NOMO-1 treated with dmso at 0.1 percent for 144 hours (cell line): ENCODE results near the gene SLC12A7.
"Not testable (repeated sequence)": the region's sequence is repeated elsewhere in the genome, so short reads cannot be mapped to it uniquely, and the experiment has no call there.

Experiments used
- DNase-seq: peaks from one replicate; lab custom pipeline; 2025; ENCODE audit not compliant: unreplicated experiment; lab: John Stamatoyannopoulos, UW

The SLC12A7 gene

DNA sequence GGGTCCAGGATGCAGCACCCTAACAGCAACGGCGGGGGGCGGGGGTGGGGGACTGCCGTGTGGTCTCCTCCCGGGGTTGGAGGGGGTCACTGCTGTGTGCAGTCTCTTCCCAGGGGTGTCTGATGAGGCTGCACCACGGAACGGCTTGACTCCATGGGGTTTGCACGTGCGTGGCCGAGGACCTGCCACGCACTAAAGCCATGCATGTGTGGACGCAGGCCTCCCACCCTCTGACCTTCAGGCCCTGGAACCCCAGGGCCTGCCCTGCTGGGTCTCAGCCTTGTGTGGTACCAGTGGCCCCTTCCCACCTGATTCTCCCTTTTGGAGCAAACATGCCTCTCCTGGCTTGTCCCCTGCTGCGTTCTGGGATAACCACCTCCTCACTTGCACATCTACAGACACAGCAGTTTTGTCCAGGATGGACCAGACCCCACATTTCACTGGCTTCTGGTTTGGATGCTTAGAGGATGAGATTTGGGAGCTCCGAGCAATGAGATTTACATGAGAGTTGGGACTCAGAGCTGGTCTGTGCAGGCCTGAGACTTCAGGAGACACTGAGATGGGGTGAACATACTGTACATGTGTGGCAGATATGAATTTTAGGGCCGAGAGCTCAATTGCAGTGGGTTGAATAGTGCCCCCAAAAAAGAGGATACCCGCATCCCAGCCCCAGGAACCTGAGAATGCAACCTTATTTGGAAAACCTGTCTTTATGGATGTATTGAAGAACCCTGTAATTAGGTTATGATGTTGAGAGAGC is 45.8 kb downstream of the SLC12A7 start:
- DNase-seq: no peak

DNA sequence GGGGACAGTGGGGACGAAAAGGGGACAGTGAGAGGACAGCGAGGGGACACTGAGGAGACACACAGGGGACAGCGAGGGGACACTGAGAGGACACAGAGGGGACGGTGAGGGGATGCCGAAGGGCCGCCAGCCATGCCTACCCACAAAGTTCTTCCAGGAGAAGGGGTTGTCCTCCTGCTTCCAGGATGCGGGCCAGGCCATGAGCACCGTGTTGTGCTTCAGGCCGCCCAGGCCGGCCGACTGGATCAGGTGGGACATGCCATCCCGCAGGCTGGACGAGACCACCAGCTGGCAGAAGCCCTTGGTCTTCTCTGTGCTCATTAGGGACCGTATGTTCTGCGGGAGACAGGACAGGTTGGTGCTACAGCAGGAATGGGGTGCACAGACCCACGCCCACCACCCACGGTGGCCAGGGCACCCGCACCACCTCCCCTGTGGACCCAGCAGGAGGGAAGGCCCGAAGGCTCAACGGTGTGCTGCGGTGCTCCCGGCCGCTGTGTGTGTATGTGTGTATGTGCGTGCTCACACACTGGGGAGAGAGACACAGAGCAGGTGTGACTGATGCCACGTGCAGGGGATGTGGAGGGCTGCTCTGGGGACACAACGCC is 46.6 kb downstream of the SLC12A7 start:
- no peak for DNase-seq

DNA sequence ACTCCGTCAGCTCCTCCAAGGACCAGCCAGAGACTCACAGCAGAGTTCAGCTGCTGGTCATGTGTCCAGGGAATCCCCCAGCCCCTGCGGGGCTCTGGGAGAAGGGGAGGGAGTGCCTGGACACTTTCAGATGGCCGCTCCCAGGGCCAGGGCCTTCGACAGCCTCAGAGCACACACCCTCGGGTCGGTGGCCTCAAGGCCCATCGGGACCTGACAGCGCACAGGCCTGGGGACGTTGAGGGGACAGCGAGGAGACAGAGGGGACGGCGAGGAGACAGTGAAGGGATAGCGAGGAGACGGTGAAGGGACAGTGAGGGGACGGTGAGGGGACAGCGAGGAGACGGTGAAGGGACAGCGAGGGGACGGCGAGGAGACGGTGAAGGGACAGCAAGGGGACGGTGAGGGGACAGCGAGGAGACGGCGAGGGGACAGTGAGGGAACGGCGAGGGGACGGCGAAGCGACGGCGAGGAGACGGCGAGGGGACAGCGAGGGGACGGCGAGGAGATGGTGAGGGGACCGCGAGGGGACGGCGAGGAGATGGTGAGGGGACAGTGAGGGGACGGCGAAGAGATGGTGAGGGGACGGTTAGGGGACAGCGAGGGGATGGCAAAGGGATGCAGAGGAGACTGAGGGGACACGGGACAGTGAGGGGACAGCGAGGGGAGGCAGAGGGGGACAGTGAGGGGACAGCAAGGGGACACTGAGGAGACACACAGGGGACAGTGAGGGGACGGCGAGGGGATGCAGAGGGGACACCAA is 47.3 kb downstream of the SLC12A7 start:
- no peak for DNase-seq

DNA sequence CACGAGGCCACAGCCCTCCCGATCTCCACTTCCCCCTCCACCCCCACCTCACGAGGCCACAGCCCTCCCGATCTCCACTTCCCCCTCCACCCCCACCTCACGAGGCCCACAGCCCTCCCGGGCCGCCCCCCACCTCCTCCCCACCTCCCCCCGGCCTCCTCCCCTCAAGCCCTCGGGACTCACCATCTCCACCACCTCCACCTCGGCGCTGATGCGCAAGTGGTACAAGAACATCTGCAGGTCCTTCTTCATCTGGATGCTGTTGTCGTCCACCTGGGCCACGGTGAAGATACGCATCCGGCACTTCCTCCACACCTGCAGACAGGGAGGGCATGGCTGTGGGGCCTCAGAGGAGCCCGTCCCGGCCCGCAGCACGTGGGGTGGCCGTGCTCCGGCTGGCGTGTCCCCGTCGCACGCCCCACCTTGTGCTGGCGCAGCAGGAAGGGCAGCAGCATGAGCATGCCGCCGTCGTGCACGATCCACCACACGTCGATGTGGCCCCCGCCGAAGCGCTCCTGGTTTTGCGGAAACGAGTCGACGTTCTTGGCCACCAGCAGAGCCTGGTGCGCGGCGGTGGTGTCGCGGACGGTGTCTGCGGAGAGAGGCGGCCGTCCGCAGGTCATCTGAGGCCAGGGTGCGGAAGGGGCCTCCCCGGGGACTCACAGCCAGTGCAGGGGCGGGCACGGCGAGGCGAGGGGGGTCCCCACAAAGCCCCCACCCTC is 48.0 kb downstream of the SLC12A7 start:
- no peak for DNase-seq

DNA sequence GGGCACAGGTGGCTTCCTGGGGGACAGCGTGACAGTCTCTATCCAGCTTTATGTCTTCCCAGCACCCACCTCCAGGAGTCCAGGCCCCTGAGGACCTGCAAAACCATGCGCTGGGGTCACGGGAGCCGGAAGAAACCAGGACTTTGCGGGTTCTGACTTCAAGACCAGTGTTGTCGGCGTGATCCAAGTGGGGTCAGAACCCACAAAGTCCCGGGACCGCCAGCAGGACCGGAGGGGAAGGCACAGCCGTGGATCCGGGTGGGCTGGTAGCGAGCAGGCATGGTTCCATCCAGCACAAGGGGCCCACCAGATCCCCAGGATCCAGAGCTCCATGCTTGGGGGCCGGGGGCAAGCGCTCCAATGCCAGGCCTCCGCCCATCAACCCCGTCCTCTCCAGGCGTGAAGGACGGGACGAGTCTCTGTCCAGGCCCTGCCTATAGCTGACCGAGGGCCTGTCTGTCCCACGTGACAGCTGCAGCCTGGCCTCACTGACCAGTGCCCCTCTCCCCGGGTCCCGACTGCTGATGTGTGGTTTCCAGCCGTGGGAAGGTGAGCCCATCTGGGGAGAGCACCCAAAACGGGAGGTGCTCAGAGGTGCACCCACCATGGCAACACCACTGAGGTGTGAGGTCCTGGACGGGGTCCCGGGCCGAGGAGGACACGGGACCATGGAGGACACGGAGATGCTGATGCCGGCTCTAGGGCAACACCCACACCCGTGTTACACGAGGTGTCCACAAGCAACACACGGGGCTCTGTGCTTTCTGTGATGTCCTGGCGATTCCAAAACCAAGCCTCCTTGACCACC is 48.9 kb downstream of the SLC12A7 start:
- no peak for DNase-seq

DNA sequence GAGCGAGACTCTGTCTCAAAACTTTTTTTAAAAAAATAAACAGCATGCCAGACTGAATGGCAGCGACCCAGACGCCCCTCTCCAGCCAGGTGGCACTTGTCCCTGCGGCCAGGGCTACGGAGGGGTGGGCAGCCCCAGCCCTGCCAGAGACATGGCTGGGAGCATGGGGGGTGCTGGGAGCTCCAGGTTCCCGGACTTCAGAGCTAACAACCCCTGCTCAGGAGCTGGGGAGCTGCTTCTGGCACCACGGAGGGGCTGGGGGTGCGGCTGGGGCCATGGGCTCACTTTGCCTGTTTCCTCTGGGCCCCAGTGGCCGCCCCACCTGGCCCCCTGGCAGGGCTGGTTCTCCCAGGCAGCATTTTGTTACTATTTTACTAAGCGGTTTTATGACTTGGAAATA is 49.9 kb downstream of the SLC12A7 start:
- no peak for DNase-seq

DNA sequence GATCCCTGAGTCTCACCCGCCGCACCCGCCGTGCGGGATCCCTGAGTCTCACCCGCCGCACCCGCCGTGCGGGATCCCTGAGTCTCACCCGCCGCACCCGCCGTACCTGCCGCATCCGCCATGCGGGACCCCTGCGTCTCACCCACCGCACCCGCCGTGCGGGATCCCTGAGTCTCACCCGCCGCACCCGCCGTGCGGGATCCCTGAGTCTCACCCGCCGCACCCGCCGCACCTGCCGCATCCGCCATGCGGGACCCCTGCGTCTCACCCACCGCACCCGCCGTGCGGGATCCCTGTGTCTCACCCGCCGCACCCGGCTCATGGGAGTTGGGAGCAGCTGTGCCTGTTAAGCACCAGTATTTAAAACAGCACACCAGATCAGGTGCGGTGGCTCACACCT is 50.6 kb downstream of the SLC12A7 start:
- DNase-seq: not testable (repeated sequence)

DNA sequence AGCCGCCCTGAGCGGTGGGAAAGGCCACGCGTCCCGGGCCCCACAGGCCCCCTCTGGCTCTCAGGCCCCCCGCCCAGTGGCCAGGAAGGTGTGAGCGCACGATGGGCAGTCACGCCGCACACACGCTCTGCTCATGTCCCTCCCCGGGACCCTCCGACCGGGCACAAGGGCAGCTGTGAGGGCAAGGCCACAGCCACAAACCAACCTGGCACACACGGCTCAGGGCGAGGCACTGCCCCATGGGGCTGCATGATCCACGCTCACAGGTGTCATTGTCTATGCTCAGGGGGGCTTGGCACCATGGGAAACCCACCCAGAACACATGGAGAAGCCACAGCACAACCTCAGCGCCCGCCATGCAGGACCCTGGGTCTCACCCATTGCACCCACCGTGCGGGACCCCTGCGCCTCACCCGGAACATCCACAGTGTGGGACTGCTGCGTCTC is 51.3 kb downstream of the SLC12A7 start:
- no peak for DNase-seq

DNA sequence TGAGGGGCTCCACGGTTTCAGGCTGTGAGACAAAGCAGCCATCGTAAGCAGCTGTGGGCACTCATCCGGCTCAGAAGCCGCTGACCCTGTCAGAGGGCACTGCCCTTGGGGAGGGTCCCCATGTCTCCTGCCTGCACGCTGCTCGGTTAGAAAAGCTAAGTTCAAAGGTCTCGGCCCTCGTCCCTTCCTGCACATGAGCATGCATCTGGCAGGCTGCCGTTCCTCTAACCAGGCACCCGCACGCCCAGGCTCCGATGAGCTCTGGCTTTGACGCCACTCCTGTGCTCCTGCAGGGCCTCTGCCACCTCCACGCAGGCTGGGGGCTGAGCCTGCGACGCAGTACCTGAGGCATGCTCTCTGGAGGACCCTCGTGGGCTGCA is 52.0 kb downstream of the SLC12A7 start:
- DNase-seq: no peak

DNA sequence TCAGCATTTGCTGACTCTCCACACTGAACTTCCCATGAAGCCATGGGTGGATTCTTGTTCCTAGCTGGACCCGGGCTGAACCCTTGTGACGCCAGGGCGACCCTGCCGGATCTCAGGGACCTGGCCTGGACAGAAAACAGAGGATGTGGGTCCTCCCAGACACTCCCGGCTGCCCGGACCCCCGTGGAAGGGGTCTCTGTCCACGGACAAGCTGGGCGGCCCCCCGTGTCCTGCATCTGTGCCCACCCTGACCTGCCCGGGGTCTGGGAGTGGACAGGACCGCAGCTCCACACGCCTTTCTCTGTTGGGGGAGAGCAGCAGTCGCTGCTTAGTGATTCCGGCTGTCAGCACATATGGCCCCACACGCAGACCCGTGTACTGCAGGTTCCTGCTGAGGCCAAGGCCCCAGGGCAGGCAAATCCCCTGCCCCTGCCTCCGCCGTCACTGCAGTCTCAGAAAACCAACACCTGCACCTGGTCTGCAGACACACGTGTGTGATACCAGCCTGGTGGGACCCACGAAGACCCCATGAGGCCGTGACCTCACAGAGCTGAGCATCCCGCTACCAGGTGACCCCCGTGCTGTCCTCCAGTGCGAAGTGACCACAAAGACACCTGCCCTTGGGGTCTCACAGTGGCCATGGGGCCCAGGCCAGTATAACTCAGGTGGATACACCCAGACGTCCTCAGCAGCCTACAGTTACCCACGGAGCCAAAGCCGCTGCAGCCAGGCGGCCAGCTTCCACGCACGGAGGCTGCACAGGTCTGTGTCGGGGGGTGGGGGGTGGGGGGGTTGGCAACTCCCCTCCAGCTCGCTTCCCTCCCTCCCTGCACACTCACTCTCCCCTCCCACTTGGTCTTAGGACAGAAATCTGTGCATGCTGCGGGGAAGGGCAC is 52.6 kb downstream of the SLC12A7 start:
- DNase-seq: no peak

DNA sequence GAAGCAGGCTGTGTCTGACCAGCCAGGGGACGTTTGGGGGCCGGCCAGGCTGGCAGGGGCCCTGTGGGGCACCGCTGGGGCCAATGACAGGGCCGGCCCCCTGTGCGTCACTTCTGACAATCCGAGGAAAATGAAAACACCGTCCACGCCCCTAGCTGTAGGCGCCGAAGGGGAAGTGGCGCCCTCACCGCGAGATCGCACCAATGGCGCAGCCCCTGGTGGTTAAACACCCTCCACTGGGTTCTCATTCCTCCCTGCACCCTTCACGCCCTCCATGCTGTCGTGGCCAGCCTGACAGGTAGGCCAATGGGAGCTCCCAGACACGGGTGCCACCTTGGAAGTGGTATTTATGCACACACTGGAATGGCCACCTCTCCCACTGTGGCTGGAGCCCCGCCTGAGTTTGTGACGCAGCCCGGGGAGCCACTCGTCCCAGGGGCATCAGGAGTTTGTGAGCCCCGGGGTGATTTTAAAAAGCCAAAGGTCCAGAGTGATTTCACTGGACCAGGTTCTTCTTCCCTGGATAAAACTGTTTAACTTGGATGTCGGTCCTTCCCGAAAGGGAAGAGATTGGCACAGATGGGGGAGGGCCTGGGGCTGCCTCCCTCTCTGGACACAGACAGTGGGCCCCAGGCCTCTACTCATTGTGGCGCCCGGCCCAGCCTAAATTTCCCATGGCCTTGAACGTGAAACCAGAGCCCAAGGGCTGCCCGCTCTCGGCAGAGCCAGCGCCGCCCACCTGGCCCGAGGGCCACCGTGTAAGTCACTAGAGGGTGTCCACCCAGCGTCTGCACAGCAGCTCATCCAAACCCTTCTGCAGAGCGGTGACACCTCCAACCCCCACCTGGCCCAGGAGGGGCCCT is 53.5 kb downstream of the SLC12A7 start:
- DNase-seq: no peak

DNA sequence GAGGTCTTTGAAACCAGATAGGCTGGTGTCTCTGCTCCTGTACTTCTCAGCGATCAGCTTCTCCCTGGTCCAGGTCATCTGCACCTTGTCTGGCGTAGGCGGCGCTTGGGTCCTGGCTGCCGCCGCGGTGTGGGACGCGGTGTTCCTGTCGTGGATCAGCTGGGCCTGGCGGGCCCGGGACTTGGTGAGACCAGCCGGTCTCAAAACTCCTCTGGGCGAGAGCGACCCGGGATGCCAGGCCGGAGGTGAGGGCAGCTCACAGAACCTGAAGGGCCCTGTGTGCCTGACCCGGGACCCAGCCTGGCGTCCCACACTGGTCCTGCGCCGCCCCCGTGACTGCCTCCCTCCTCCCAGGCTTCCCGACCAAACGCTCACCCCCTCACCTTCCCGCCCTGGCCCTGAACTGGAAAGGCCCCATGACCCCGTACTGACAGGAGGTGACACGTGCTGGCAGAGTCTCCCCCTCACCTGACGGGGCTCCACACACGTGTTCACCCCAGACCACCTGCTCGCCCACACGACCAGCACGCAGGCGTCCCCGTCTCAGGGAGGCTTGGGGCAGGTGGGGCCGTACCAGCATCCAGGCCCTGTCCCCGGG is 54.3 kb downstream of the SLC12A7 start:
- no peak for DNase-seq

DNA sequence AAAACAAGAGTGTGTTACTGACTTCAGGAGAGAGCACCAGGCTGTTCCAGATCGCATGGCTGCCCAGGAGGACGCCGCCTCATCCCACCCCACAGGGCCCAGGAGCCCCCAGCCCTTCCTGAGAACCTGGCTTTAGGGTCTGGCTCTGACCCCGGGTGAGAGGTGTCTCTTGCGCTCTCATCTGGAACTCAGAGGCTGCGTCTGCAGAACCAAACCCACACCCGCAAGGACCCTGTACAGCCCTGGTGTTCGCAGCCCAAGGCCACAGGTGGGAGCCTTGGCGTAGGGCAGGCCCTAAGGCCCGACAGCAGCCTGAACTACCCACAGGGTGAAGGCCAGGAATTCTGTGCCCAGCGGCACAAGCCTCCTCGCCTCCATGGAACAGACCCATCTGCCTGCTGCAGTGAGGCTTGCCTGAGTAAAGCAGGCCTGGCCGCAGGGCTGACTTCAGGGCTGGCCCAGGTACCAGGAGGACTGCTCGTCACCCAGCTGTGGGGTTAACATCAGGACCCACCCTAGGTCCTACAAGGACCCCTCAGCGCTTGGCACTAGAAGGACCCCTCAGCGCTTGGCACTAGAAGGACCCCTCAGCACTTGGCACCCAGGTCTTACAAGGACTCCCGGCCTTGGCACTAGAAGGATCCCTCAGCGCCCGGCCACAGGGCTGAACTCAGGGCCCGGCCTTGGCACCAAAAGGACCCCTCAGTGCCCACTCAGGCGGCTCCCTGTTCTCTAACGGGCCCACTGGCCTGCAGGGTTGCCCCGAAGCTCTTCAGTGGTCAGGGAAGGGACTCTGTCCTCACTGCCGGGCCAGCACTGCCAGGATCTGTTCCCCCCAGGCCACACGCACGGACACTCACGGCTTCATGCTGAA is 55.0 kb downstream of the SLC12A7 start:
- no peak for DNase-seq

DNA sequence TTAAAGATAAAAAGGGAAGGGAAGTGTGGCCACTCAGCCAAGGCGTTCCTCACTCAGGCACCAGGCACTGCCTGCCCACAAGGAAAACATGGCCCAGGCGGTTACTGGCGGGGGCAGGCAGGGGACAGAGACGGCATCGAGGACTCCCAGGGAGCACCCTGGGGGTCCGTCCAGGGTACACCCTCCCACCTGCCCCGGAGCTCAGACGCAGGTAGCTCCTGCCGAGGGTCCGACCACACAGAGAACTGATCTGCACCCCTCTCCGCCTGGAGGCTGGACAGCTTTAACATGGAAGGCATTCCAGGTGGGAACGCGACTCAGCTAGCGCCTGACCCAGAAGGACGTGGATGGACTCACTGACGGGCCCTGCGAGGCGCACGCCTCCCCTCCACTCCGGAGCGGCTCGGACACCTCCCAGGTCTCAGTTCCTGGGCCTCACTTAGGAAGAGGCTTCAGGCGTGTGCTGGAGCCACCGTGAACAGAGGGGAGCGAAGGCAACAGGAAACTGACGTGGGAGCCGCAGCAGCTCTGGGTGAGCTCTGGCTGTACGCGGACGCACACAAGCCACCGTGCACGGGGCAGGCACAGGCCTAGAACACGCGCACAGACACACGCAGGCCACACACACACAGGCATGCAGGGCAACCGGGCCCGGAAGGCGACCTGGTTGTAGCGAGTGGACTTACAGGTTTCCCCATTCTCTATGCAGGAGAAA is 55.8 kb downstream of the SLC12A7 start:
- no peak for DNase-seq

DNA sequence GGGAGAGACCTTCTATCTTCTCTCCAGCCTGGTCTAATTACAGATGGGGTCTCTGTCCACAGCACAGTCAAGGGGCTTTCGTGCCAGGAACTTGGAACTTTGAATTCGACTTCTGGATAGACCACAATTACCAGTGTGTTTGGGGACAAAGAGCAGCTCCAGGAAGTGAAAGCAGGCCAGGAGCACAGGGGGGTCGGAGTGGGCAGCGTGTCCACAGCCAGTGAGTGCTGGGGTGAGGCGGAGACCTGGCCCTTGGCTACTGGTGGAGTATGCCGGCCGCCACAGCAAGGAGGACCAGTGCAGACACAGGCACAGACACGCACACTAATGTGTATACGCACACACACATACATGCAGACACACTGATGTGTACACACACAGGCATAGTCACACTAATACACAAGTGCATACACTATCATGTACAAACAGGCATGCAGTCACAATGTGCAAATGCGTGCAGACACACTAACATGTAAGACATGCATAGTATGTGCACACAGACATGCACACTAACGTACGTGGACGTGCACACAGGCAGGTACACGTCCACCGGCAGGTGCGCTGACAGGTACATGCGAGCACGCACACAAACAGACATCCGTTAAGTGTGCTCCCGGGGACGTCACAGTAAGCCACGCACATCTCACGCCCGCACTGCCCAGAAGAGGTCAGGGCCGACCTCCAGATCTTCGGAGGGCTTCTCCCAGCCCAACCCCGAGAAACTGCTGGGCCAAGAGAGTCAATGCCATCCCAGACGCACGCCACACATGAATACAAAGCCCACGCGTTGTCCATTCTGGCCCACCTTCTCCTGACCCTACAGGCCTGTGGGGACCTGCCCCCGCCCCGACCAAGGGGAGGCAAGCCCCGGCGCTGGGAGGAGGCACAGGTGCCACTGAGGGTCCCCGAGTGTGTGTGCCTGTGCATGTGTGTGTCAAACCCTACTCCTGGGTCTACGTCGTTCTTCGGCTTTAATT is 56.8 kb downstream of the SLC12A7 start:
- DNase-seq: no peak
